H1 (cell line): Measurements from ENCODE around the gene NR3C2. TPM values are rescaled to one million over a fixed set of nuclear protein-coding genes. Genes with fewer than 3 reads are reported as not detected.

Experiments used
- CTCF ChIA-PET: fragments of 300-600 bp; sonication (Branson Sonifier 250); formaldehyde crosslinking; loops from one replicate; lab custom pipeline; 2021; ENCODE audit not compliant: partially characterized antibody; lab: Charles Lee
- POLR2A ChIA-PET: fragments of 300-600 bp; sonication (Branson Sonifier 250); formaldehyde crosslinking; loops from one replicate; lab custom pipeline; 2021; ENCODE audit warnings: inconsistent platforms; ENCODE audit not compliant: partially characterized antibody; lab: Charles Lee
- DNase-seq, 2 experiments: peaks; one replicate each; pipeline versions ENCODE4 v3.0.0 to v3.0.0-alpha.2; 2010 to 2022; ENCODE audit warnings: low spot score in 2 of 2, low read depth in 1 of 2, mixed read lengths in 1 of 2
- FAIRE-seq: peaks from 2 replicates; lab custom pipeline; 2011; peaks lifted over from hg19 to GRCh38; lab: Jason Lieb, UNC
- H2AFZ ChIP-seq: 2 replicates; pipeline ENCODE4 v1.8.1; 2012; ENCODE audit warnings: low read length, inconsistent platforms
- H2AK5ac ChIP-seq: 2 replicates; pipeline ENCODE4 v1.6.1; 2013; ENCODE audit warnings: low read depth, low read length
- H2BK120ac ChIP-seq: replicated peaks from 2 replicates; pipeline ENCODE3; 2013; ENCODE audit warnings: low read depth, low read length, inconsistent platforms
- H2BK12ac ChIP-seq: 2 replicates; pipeline ENCODE4 v1.6.1; 2013; ENCODE audit warnings: low read depth, low read length
- H2BK15ac ChIP-seq: 2 replicates; pipeline ENCODE4 v1.6.1; 2013; ENCODE audit warnings: low read length
- H2BK20ac ChIP-seq: 2 replicates; pipeline ENCODE4 v1.6.1; 2013; ENCODE audit warnings: low read length
- H2BK5ac ChIP-seq: 2 replicates; pipeline ENCODE4 v1.6.1; 2013; ENCODE audit warnings: low read depth, low read length
- H3K14ac ChIP-seq: 2 replicates; pipeline ENCODE4 v1.6.1; 2013; ENCODE audit warnings: inconsistent platforms; ENCODE audit not compliant: insufficient read length
- H3K18ac ChIP-seq: 2 replicates; pipeline ENCODE4 v1.6.1; 2013; ENCODE audit warnings: low read length; ENCODE audit errors: extremely low read depth
- H3K23ac ChIP-seq: 2 replicates; pipeline ENCODE4 v1.6.1; 2013; ENCODE audit warnings: inconsistent platforms; ENCODE audit not compliant: insufficient read length
- H3K23me2 ChIP-seq: 2 replicates; pipeline ENCODE4 v1.6.1; 2013; ENCODE audit warnings: low read depth, low read length
- H3K27ac ChIP-seq: 2 replicates; pipeline ENCODE4 v1.6.1; 2011; ENCODE audit warnings: low read depth, low read length, inconsistent platforms
- H3K27me3 ChIP-seq, 4 experiments: replicated peaks in 1 of 4; 1 replicate in 1 of 4; 2 replicates in 3 of 4; pipeline versions ENCODE4 v1.6.1 to v1.8.1; 2011 to 2013; ENCODE audit warnings: low read length in 3 of 4, mild to moderate bottlenecking in 3 of 4, inconsistent platforms in 2 of 4, mixed read lengths in 2 of 4, moderate library complexity in 1 of 4; ENCODE audit not compliant: control insufficient read depth in 3 of 4, insufficient read depth in 3 of 4; ENCODE audit errors: extremely low read depth in 1 of 4
- H3K36me3 ChIP-seq, 4 experiments: 2 replicates each; pipeline versions ENCODE4 v1.6.1 to v1.8.1; 2011 to 2013; ENCODE audit warnings: mild to moderate bottlenecking in 4 of 4, low read length in 3 of 4, moderate library complexity in 2 of 4, control low read depth in 1 of 4, inconsistent platforms in 1 of 4; ENCODE audit not compliant: insufficient read depth in 4 of 4, control insufficient read depth in 2 of 4
- H3K4ac ChIP-seq: replicated peaks from 2 replicates; pipeline ENCODE3; 2013; ENCODE audit warnings: low read length, low read depth, mixed read lengths, inconsistent platforms; ENCODE audit not compliant: insufficient read length
- H3K4me1 ChIP-seq, 4 experiments: replicated peaks in 1 of 4; 1 replicate in 1 of 4; 2 replicates in 3 of 4; pipeline versions ENCODE4 v1.6.1 to v1.8.1; 2011 to 2013; ENCODE audit warnings: low read length in 3 of 4, inconsistent platforms in 2 of 4, mixed read lengths in 1 of 4; ENCODE audit not compliant: insufficient read depth in 4 of 4, control insufficient read depth in 3 of 4
- H3K4me2 ChIP-seq, 2 experiments: 2 replicates each; pipeline versions ENCODE4 v1.6.1 to v1.8.1; 2011 to 2013; ENCODE audit warnings: low read depth in 2 of 2, low read length in 2 of 2, control low read depth in 1 of 2, inconsistent platforms in 1 of 2, mild to moderate bottlenecking in 1 of 2; ENCODE audit not compliant: insufficient read depth in 1 of 2
- H3K4me3 ChIP-seq, 4 experiments: fragments of 200-600, 300-600 bp in 1 of 4; sonication (generic), shearing (Covaris generic), sonication (Bioruptor Twin) in 1 of 4; 2 replicates each; pipeline versions ENCODE4 v1.5.1 to v1.8.1; 2011 to 2016; ENCODE audit warnings: low read length in 4 of 4, low read depth in 3 of 4, control low read depth in 2 of 4, inconsistent platforms in 2 of 4, mild to moderate bottlenecking in 2 of 4, mixed read lengths in 1 of 4, moderate library complexity in 1 of 4; ENCODE audit not compliant: insufficient read depth in 2 of 4; ENCODE audit errors: extremely low read depth in 1 of 4
- H3K56ac ChIP-seq: replicated peaks from 2 replicates; pipeline ENCODE3; 2013; ENCODE audit warnings: low read depth, mild to moderate bottlenecking, mixed read lengths, low read length, inconsistent platforms; ENCODE audit not compliant: insufficient read length
- H3K79me1 ChIP-seq: 2 replicates; pipeline ENCODE4 v1.6.1; 2013; ENCODE audit warnings: low read depth, low read length, control low read depth
- H3K79me2 ChIP-seq, 2 experiments: 2 replicates each; pipeline versions ENCODE4 v1.6.1 to v1.8.1; 2012 to 2013; ENCODE audit warnings: low read length in 2 of 2, mild to moderate bottlenecking in 2 of 2, inconsistent platforms in 1 of 2; ENCODE audit not compliant: insufficient read depth in 2 of 2, control insufficient read depth in 1 of 2
- H3K9ac ChIP-seq, 4 experiments: replicated peaks in 1 of 4; 1 replicate in 1 of 4; 2 replicates in 3 of 4; pipeline versions ENCODE4 v1.6.1 to v1.8.1; 2011 to 2013; ENCODE audit warnings: low read depth in 3 of 4, low read length in 3 of 4, control low read depth in 2 of 4, mild to moderate bottlenecking in 2 of 4, moderate library complexity in 2 of 4, inconsistent platforms in 1 of 4; ENCODE audit errors: extremely low read depth in 1 of 4
- H3K9me3 ChIP-seq, 2 experiments: 2 replicates each; pipeline versions ENCODE4 v1.6.1 to v1.8.1; 2012 to 2013; ENCODE audit warnings: mild to moderate bottlenecking in 2 of 2, moderate library complexity in 2 of 2, control low read depth in 1 of 2, inconsistent platforms in 1 of 2, low read depth in 1 of 2, low read length in 1 of 2, mixed read lengths in 1 of 2; ENCODE audit not compliant: insufficient read depth in 2 of 2
- H4K20me1 ChIP-seq, 2 experiments: replicated peaks in 1 of 2; 2 replicates each; pipeline versions ENCODE3 to v1.8.1; 2011 to 2013; ENCODE audit warnings: inconsistent platforms in 2 of 2, low read length in 2 of 2, mild to moderate bottlenecking in 1 of 2; ENCODE audit not compliant: insufficient read depth in 2 of 2, control insufficient read depth in 1 of 2
- H4K5ac ChIP-seq: 2 replicates; pipeline ENCODE4 v1.6.1; 2013; ENCODE audit warnings: low read length, low read depth, mixed read lengths, inconsistent platforms; ENCODE audit not compliant: insufficient read length
- H4K8ac ChIP-seq: 2 replicates; pipeline ENCODE4 v1.8.0; 2013; ENCODE audit warnings: mild to moderate bottlenecking, moderate library complexity, low read length, inconsistent platforms; ENCODE audit not compliant: insufficient read depth; ENCODE audit errors: extremely low read depth
- H4K91ac ChIP-seq: replicated peaks from 2 replicates; pipeline ENCODE3; 2013; ENCODE audit warnings: low read length, mixed read lengths, inconsistent platforms; ENCODE audit not compliant: insufficient read length
- CBX5 ChIP-seq: fragments of 300-800, 300-1000 bp; sonication (generic); IDR thresholded peaks from 2 replicates; pipeline ENCODE4 v1.7.1; 2016; ENCODE audit warnings: antibody characterized with exemption, low read length, low read depth
- CREB1 ChIP-seq: IDR thresholded peaks from 2 replicates; pipeline ENCODE4 v1.6.1; 2012; ENCODE audit warnings: inconsistent platforms
- EGR1 ChIP-seq: IDR thresholded peaks from 2 replicates; pipeline ENCODE4 v1.6.1; 2011; ENCODE audit warnings: low read depth, low read length, borderline replicate concordance
- EP300 ChIP-seq, 2 experiments: IDR thresholded peaks; 1 replicate in 1 of 2; 2 replicates in 1 of 2; pipeline ENCODE4 v1.6.1; 2011 to 2012; ENCODE audit warnings: low read depth in 2 of 2, low read length in 2 of 2, mild to moderate bottlenecking in 2 of 2, borderline replicate concordance in 1 of 2, inconsistent platforms in 1 of 2, moderate library complexity in 1 of 2
- GABPA ChIP-seq: IDR thresholded peaks from 2 replicates; pipeline ENCODE4 v1.6.1; 2011; ENCODE audit warnings: mild to moderate bottlenecking, low read length, moderate library complexity, borderline replicate concordance; ENCODE audit not compliant: insufficient read depth
- POLR2AphosphoS5 ChIP-seq: IDR thresholded peaks from 2 replicates; pipeline ENCODE4 v1.6.1; 2011; ENCODE audit warnings: low read depth, low read length
- RBBP5 ChIP-seq: IDR thresholded peaks from 2 replicates; pipeline ENCODE4 v1.7.1; 2012; ENCODE audit warnings: low read depth, mild to moderate bottlenecking, inconsistent platforms, low read length, moderate library complexity, borderline replicate concordance
- RFX5 ChIP-seq: IDR thresholded peaks from 2 replicates; pipeline ENCODE4 v1.6.1; 2011; ENCODE audit warnings: low read depth, low read length, improper control_type of control experiment, borderline replicate concordance
- RXRA ChIP-seq: IDR thresholded peaks from 2 replicates; pipeline ENCODE4 v1.6.1; 2011; ENCODE audit warnings: low read depth, mild to moderate bottlenecking, low read length, moderate library complexity; ENCODE audit not compliant: insufficient read depth
- SAP30 ChIP-seq: fragments of 300-600 bp; sonication (generic); IDR thresholded peaks from 2 replicates; pipeline ENCODE4 v1.7.1; 2012; ENCODE audit warnings: low read length, moderate library complexity, mild to moderate bottlenecking, inconsistent platforms; ENCODE audit not compliant: insufficient read depth, insufficient replicate concordance
- SRF ChIP-seq: IDR thresholded peaks from 2 replicates; pipeline ENCODE4 v1.6.1; 2011; ENCODE audit warnings: mild to moderate bottlenecking, low read depth, low read length, moderate library complexity
- TCF12 ChIP-seq: IDR thresholded peaks from 2 replicates; pipeline ENCODE4 v1.6.1; 2011; ENCODE audit warnings: low read depth, mild to moderate bottlenecking, low read length
- TEAD4 ChIP-seq: IDR thresholded peaks from 2 replicates; pipeline ENCODE4 v1.6.1; 2012; ENCODE audit warnings: low read depth, low read length, inconsistent platforms, mixed read lengths
- WGBS, 2 experiments: shearing (Covaris generic) in 1 of 2; methylation state at CpG; one replicate each; pipeline versions ENCODE4 v1.1.6 to v1.1.7; 2013 to 2015; ENCODE audit warnings: low lambda C conversion rate in 2 of 2, mixed read lengths in 2 of 2, inconsistent platforms in 1 of 2, low coverage in 1 of 2, missing lambda C conversion rate in 1 of 2; ENCODE audit not compliant: insufficient replicate concordance in 2 of 2, insufficient coverage in 1 of 2, insufficient read length in 1 of 2; ENCODE audit errors: extremely low coverage in 1 of 2, missing lambda C conversion rate in 1 of 2; 5-methylcytosine and 5-hydroxymethylcytosine counted together
- polyA plus RNA-seq, 7 experiments: library from polyadenylated mRNA; depleted of rRNA in 3 of 7; stranded (reverse) in 5 of 7; unstranded in 2 of 7; fragments of >200 nt in 5 of 7; fragments of 200-250 nt in 2 of 7; gene quantifications; 1 replicate in 5 of 7; 2 replicates in 1 of 7; 4 replicates in 1 of 7; pipeline versions ENCODE4 v1.2.1 to v1.2.3, GENCODE V29; 2011 to 2013; ENCODE audit warnings: missing spikeins in 2 of 7, mixed read lengths in 2 of 7
- total RNA-seq: library from RNA; stranded (reverse); fragmentation: NEBNext Ultra II Directional; extraction: Animal tissue kit (Norgen Biotek cat#: 25700); gene quantifications from 2 replicates; pipeline ENCODE4 v1.2.1, GENCODE V29; 2021
- TF ChIP-seq, protein P1 (sequence below): IDR thresholded peaks from 2 replicates; pipeline ENCODE4 v1.6.1; 2011; ENCODE audit warnings: low read length, improper control_type of control experiment

Gene NR3C2
- total and polyA plus RNA-seq, 2 of the 8 experiments (the other 6 are each of a cell fraction or from before 2014, with no cell fraction given): 0.80 to 3.9 TPM

DNA sequence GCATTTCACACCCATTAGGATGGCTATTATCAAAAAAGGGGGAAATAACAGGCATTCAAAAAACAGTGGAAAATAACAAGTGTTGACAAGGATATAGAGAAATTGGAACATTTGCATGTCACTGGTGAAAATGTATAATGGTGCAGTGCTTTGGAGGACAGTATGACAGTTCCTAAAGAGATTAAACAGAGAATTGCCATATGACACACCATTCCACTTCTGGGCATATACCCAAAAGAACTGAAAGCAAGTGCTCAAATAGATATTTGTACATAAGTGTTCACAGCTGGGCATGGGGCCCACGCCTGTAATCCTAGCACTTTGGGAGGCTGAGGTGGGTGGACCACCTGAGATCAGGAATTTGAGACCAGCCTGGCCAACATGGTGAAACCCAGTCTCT, 348.1 kb downstream of the NR3C2 start:
- no peak overlapping the region for H2BK15ac ChIP-seq
- H3K23ac ChIP-seq: no peak overlapping the region
- H3K4ac ChIP-seq: no peak overlapping the region
- no peaks in the 10 kb centered on the region for H3K23me2 ChIP-seq
- H3K56ac ChIP-seq: no peak overlapping the region
- H3K79me1 ChIP-seq: no peaks in the 10 kb centered on the region
- no peaks in the 10 kb centered on the region for H3K36me3 ChIP-seq
- ChIA-PET POLR2A (no interaction called here), CTCF (interaction anchor here (1.3 kb wide), 1 partner anchor 11 kb away, joined by 4 read pairs; no protein-coding TSS in a partner anchor)
- no peaks in the 10 kb centered on the region for H3K79me2 ChIP-seq
- H4K91ac ChIP-seq: no peak overlapping the region
- WGBS, 2 experiments: 95% methylated on average over 1 of the region's 1 CpG; no CpG with 5 or more reads in 1 of the 2 experiments
- H3K18ac ChIP-seq: no peak overlapping the region
- H3K14ac ChIP-seq: no peak overlapping the region
- no peak overlapping the region for H4K5ac ChIP-seq
- H2BK12ac ChIP-seq: no peak overlapping the region
- no peak overlapping the region for H2BK20ac ChIP-seq
- no peak overlapping the region for H2BK120ac ChIP-seq
- no peaks in the 10 kb centered on the region for H4K20me1 ChIP-seq
- no peak overlapping the region for H4K8ac ChIP-seq
- DNase-seq (no peak), FAIRE-seq (no peak)
- no peak overlapping the region for H3K4me2 ChIP-seq
- no peak overlapping the region for H2BK5ac ChIP-seq
- no peak overlapping the region for H3K4me3 ChIP-seq
- no peak overlapping the region for H2AK5ac ChIP-seq
- H2AFZ ChIP-seq: no peak overlapping the region
- peaks cover 0 to 4% (median 0%) of the 10 kb centered on the region in 4 experiments; a peak in 3 of 7 replicates for H3K4me1 ChIP-seq
- no peak overlapping the region for H3K9ac ChIP-seq
- H3K27ac ChIP-seq: no peak overlapping the region
- no peaks in the 10 kb centered on the region for H3K9me3 ChIP-seq
- no peak for TF ChIP-seq EGR1
- TF ChIP-seq POLR2AphosphoS5: no peak
- TF ChIP-seq RBBP5: no peak
- TF ChIP-seq CBX5: no peak
- no peak for TF ChIP-seq SAP30
- TF ChIP-seq TEAD4: no peak
- TF ChIP-seq, protein P1, sequence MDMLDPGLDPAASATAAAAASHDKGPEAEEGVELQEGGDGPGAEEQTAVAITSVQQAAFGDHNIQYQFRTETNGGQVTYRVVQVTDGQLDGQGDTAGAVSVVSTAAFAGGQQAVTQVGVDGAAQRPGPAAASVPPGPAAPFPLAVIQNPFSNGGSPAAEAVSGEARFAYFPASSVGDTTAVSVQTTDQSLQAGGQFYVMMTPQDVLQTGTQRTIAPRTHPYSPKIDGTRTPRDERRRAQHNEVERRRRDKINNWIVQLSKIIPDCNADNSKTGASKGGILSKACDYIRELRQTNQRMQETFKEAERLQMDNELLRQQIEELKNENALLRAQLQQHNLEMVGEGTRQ: no peak
- TF ChIP-seq EP300 (IDR thresholded peaks at IDR 0.05; ENCODE audit: borderline replicate concordance in 1 of 2, low read depth in 2 of 2, low read length in 2 of 2): no peak
- no peak for TF ChIP-seq GABPA
- no peak for TF ChIP-seq TCF12
- TF ChIP-seq CREB1: no peak
- TF ChIP-seq RFX5: no peak
- no peak for TF ChIP-seq RXRA
- no peak for TF ChIP-seq SRF
- H3K27me3 ChIP-seq: no peaks in the 10 kb centered on the region
